H4 (cell line): ENCODE results near the gene CIART. TPM values are rescaled to one million over a fixed set of nuclear protein-coding genes. Genes with fewer than 3 reads are reported as not detected.
"Not testable (repeated sequence)": the region's sequence is repeated elsewhere in the genome, so short reads cannot be mapped to it uniquely, and the experiment has no call there.

Experiments used
- DNase-seq: peaks from one replicate; pipeline ENCODE4 v3.0.0-alpha.2; 2015; ENCODE audit warnings: low spot score
- total RNA-seq: library from RNA; depleted of rRNA; stranded (reverse); fragments of >200 nt; shearing (Covaris generic); gene quantifications from 2 replicates; pipeline ENCODE4 v1.2.3, GENCODE V29; 2014; rRNA removed

CIART gene
- total RNA-seq, 1 experiment from 2014 or later = 15.6 TPM

DNA sequence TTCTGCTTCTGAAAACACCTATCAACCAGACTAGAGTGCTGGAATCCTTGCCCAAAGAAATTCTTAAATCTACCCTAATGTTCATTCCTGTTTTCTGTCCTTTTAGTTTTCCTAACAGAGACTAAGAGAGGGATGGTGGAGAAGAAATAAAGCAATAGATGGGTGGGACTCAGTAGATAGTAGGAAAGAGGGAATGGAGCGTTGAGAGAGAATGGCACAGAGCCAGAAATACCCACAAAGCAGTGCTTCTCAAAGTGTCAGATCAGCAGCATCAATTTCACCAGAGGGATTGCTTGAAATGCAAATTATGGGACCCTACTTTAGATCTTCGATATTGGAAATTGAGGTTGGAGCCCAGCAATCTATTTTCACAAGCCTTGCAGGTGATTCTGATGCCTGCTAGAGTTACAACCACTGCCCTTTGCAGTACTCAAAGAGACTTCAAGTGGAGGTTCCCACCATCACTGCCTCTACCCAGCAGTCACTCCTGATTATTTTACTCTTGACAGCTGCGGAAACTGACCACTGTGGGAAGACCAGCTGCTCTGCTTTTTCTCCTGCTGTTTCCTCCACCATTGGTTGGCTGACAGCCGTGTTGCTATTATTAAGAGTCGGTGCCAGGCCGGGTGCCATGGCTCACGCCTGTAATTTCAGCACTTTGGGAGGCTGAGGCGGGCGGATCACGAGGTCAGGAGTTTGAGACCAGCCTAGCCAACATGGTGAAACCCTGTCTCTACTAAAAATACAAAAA lies 27.6 kb downstream of the CIART start:
- no peak for DNase-seq

DNA sequence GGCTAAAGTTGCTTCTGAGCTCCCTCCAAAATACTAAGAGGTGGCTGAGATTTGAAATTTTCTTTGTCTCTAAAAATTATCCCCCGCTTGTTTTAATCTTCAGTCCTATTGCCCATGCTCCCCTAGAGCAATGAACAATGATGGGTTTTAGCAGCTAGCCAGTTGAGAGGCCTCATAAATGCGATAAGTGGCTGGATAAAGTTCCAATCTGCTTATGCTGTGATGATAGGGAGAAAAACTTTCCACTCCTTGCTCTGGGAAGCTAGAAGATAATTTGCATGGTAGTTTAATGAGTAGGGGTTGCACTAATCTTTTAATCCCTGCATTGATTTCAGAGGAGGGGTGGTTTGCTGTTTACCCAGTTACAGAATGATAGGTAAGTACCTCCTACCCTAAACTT lies 29.4 kb downstream of the CIART start:
- no peak for DNase-seq

DNA sequence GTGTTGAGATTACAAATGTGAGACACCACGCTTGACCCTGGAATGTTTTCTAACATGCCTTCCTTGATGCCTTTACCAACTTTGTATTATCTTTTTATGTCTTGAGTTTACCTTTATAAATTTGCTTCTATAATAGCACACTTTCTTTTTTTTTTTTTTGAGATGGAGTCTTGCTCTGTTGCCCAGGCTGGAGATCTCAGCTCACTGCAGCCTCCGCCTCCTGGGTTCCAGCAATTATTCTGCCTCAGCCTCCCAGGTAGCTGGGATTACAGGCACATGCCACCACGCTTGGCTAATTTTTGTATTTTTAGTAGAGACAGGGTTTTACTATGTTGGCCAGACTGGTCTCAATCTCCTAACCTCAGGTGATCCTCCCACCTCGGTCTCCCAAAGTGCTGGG lies 32.3 kb downstream of the CIART start:
- not testable (repeated sequence) for DNase-seq

DNA sequence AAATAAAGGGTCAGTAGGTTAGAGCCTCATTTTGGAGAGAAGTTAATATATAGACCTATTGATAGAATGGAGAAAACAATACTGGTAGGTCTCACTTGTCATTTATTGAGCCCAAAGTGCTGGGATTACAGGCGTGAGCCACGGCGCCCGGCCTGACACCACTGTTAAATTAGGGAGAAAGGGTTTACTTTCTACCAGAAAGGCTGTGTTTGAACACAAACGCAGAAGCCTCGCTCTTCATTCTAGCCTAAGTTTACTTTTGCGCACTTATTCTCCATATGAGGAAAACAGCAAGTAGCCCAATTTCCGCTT lies 38.3 kb downstream of the CIART start:
- no peak for DNase-seq

DNA sequence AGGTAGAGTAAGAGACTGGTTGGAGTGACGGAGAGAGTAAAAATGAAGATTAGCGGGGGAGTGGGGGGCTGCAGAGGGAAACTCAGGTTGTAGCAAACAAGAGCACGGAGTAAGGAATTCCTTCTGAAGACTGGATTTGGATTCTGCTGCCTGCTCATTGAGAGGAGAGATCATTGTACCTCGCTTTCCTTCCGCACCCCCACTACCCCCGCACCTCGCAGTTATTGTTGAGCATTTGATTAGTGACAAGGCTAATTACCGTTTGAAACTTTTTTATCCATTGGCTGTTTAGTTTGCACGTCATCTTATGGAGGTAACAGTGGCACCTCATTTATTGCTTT lies 39.4 kb downstream of the CIART start:
- no peak for DNase-seq

DNA sequence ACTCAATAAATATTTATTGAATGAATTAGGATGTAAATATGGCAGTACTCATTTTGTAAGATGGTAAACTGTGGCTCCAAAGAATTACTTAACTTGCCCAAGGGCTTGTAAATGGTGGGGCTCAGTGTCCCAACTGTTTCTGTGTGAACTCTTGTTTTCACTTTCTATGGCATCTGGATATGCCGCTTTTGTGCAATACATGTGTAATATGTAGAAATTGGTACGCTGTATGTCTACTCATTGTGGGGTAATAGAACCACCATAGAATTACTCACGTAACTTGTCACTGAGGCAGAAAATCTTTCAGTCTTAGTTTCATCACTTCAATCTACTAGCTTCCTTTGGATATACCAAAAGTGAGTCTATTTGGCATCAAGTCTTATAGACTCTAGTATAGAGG lies 40.0 kb downstream of the CIART start:
- no peak for DNase-seq

DNA sequence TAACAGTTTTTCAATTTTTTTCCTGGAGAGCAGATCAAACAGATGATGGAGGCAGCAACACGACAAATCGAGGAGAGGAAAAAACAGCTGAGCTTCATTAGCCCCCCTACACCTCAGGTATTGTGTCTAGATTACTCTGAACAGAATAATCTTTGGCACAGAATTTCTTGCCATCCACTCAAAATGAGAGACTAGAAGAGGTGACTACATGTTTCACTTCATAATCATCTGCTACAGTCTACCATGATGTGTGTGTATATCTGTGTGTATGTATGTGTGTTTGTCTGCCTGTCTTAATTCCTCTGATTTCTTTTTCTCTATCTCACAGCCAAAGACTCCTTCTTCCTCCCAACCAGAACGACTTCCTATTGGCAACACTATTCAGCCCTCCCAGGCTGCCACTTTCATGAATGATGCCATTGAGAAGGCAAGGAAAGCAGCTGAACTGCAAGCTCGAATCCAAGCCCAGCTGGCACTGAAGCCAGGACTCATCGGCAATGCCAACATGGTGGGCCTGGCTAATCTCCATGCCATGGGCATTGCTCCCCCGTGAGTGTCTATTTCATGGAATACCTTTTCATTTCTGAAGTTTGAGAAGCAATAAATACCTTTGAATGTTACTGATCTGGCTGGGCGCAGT lies 50.4 kb downstream of the CIART start:
- no peak for DNase-seq

Other genes starting within 250 kb of the CIART start
- 30.0 and 35.1 TPM in 2 replicates for gene VPS45, start 214.8 kb upstream of the CIART start, total RNA-seq
- gene PLEKHO1, start 132.6 kb upstream of the CIART start, total RNA-seq = 24.9 and 25.9 TPM in 2 replicates
- 29.4 and 52.6 TPM in 2 replicates for gene ANP32E, start 46.4 kb upstream of the CIART start, total RNA-seq
- gene CA14, start 24.8 kb upstream of the CIART start, total RNA-seq = not detected in 2 replicates
- 129 and 140 TPM in 2 replicates for gene APH1A, start 13.5 kb upstream of the CIART start, total RNA-seq
- 4.4 and 6.7 TPM in 2 replicates for gene C1orf54, start 9.8 kb upstream of the CIART start, total RNA-seq
- gene MRPS21, start 11.3 kb downstream of the CIART start, total RNA-seq = 28.2 and 36.6 TPM in 2 replicates
- 29.2 and 32.3 TPM in 2 replicates for gene PRPF3, start 39.0 kb downstream of the CIART start, total RNA-seq
- gene RPRD2, start 81.6 kb downstream of the CIART start, total RNA-seq = 9.3 and 10.2 TPM in 2 replicates
- gene TARS2, start 204.9 kb downstream of the CIART start, total RNA-seq = 8.4 and 12.8 TPM in 2 replicates
- 27.5 and 28.6 TPM in 2 replicates for gene ECM1, start 225.6 kb downstream of the CIART start, total RNA-seq
- not detected in 2 replicates for gene FALEC, start 233.2 kb downstream of the CIART start, total RNA-seq